Eye (tissue), 1 donor: Measurements from ENCODE around the gene LGI1.
"Not testable (repeated sequence)": the region's sequence is repeated elsewhere in the genome, so short reads cannot be mapped to it uniquely, and the experiment has no call there.

Source experiments
- DNase-seq: peaks from one replicate; pipeline ENCODE4 v3.0.0-alpha.2; 2015

LGI1 gene

DNA sequence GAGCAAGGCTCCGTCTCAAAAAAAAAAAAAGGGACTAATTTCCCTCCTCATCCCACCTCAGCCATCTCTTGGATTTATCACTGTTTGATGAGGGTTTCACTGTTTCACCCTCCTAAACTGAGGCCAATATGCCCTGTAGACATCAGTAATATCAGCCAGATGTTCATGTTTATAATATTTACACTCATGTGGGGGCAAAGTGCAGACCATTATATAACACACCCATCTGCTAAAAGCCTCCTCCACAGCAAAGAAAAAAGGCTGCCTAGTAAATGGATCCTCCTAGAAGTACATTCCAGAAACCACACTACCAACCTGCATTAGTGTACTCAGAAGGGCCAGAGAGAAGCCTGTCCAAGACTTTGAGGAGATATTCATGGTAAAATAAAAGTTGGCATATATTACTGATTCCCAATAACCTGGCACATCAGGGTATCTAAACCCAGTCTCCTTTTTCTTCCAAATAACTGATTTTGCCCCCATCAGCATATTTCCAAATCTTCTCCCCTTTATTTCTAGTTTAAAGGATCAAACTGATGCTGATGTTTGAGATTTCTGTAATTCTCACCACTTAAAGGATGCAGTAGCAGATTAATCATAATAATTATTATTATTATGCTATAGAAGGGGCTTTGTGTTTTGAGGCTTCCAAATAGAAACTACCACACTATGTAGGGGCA is 55.1 kb downstream of the LGI1 start:
- DNase-seq: no peak

DNA sequence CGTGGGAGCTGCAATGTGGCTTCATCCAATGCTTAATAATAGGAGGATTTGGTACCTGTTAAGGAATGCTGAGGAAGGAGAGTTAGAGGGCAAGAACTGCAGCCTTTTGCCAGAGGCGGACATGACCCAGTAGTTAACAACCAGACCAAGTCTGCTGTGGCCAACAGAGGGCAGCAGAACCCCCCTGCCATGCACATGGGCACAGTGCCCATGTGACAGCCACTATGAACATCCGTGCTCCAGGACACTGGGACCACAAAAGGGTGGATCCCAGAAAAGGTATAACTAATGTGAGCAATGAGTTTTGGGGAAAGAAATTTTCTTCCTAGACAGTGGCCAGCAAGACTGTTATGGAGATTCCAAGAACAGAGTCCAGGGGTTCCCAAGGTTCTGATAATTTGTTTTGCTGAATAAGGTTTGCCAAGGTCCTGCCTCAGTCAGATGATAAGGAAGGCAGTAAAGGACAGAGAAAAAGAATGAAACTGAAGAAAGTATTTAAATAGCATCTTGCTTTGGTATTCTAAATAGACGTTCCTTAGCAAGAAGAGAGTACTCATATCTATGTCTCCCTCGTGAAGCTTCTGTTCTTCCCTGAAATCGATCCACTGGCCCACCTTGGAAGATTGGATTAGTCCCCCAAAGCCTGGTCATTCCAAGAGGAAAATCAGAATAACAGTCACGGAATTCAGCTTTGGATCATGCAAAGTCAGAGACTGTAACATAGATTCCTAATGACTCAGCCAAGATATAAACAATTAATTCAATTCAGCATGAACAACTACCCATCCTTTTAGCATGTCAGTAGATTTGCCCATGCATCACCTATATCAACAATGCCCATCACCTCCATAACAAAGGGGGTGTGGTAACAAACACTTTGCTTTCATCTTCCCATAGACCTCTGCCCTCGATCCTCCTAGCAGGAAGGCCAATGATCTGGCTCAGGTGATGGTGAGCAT is 56.0 kb downstream of the LGI1 start:
- peak; percentile 56 for DNase-seq

DNA sequence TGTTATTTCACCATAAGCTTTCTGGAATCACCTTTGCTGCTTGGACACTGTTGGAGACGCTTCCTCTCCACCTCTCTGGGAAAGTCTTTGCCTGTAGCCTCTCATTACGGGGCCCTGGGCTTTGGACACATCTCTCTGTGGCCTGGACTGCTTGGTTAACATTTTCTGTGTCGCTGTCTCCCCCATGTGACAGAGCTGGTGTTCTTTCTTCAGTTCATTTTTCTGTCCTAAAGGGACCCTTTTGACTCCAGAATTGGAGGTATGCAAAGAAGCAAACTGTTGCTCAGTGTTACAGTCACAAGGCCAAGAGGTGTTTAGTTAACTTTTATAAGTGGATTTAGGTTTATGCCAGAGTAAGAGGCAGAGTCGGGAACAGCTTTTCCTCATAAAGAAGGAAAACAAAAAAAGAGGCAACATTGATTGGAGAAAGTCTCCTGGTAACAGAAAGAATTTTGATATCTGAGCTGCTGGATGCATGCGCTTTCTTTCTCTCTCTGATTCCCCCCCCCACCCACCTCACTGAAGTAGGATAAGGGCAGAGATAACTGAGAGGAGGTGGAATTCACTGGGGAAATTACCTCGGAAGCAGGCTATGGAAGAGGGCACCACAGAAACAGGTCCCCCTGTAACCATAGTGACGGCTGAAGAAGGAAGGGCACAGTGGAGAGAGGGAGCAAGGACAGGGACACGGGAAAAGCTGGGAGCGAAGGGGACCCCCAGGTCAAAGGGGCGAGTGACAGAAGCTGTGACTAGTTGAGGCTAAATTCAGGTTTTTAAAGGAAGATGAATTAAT is 57.8 kb downstream of the LGI1 start:
- peak; percentile 69 for DNase-seq

DNA sequence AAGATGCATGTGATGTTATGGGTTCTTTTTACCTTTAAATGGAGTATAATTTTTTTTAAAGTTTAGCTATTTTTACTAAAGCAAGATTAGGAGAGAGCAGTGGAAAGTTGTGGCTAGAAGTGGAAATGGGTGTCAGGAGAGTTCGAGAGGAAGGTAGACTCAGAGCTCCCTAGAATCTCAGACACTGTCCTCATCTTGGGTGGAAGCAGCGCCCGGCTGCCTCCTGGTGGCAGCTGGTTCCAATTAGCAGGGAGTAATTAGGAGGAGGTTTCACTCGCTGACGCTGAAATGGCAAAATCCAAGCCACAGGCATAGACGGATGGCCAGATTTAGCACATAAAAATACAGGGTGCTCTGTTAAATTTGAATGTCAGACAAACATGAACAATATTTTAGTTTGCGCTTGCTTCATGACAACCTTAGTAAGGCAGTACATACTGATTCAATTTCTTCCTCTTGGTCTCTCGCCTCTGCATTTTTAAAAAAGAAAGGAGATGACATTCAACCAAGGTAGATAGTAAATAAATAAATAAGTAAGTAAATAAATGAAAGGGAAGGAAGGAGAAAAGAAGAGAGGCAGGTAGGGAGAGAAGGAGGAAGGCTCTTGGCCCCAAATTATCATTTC is 58.5 kb downstream of the LGI1 start:
- DNase-seq: peak; percentile 87

DNA sequence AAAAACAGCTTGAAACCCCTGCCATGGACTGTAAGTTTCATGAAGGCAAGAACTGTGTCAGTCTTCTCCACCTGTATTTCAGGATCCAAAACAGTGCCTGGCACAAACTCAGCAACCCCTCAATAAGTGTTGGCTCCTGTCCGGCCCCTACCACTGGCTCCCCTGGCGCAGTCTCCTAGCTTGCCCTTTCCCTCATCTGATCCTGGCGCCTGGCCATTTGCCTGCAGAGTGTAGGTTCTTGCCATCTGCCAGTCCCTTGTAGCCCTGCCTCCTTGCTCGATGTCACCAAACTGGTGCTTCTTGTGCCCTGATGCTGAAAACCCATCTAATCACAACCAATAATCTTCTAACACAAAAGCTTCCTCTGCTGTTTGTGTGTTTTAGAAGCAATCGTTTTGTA is 60.4 kb downstream of the LGI1 start:
- no peak for DNase-seq

DNA sequence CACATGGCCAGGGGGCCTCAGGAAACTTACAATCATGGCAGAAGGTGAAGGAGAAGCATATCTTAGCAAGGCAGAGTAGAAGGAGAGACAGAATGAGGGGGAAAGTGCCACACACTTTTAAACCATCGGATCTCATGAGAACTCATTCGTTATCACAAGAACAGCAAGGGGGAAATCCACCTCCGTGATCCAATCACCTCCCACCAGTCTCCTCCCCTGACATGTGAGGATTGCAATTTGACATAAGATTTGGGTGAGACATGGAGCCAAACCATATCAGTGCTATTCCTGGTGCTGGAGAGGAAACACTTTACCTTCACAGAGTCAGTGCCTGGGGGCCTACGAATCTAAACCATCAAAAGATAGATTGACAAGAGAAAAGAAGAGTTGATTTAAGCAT is 61.8 kb downstream of the LGI1 start:
- no peak for DNase-seq

DNA sequence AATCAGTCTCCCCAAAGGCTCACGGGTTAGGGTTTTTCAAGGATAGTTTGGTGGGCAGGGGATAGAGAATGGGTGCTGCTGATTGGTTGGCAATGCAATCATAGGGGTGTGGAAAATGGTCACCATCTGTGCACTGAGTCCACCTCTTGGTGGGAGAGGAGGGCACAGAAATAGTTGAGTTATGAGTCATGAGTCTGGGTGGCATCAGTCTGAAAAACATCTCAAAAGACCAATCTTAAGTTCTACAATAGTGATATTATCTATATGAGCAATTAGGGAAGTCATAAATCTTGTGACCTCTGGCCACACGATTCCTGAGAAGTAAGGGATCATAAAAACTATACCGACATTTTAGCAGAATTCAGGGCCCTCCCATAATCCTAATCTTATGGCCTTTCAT is 62.7 kb downstream of the LGI1 start:
- DNase-seq: no peak

DNA sequence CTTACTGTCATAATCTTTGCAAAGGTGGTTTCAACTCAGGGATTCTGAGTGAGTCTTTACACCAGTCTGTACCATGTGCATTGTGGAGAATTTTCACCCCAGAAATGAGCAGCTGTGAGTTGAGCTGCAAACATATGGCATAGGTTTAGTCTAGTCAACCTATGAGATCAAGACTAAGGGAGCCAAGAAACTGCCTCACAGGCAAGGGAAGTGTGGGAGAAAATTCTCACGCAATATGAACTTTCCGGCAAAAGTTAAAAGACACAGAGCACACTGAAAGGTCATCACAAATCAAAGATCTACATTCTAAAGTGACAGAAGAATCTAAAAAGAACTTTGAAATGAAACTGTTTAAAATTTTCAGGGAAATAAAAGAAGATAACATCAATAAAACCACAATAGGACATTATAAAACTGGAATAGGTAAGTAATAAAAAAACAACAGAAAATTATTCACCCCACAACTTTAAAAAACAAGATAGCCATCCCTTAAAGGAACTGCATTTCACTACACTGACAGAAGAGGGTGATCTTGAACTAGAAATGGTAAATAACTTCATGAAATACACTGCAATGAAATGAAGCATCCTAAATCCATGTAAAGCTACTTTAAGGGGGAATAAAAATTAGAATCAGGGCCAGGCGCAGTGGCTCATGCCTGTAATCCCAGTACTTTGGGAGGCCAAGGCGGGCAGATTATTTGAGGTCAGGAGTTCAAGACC is 63.5 kb downstream of the LGI1 start:
- DNase-seq: peak; percentile 26

DNA sequence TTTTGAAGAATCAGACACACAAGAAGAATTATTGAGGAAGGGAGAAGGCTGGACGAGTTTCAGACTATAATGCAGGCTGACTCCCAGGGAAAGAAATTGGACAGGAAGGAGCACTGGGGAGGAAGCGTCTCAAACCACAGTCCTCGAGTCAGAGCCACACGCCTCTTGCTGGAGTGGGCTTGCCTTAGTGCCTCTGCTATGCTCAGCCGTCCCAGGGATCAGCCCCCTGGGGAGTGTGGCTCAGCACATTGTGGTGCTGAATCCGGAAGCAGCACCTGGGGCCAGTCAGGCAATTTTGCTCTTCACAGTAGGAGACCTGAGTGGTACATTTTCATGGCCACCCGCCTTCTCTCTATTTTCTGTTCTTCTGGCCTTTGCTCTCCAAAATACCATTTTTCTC is 68.6 kb downstream of the LGI1 start:
- DNase-seq: peak; percentile 43

DNA sequence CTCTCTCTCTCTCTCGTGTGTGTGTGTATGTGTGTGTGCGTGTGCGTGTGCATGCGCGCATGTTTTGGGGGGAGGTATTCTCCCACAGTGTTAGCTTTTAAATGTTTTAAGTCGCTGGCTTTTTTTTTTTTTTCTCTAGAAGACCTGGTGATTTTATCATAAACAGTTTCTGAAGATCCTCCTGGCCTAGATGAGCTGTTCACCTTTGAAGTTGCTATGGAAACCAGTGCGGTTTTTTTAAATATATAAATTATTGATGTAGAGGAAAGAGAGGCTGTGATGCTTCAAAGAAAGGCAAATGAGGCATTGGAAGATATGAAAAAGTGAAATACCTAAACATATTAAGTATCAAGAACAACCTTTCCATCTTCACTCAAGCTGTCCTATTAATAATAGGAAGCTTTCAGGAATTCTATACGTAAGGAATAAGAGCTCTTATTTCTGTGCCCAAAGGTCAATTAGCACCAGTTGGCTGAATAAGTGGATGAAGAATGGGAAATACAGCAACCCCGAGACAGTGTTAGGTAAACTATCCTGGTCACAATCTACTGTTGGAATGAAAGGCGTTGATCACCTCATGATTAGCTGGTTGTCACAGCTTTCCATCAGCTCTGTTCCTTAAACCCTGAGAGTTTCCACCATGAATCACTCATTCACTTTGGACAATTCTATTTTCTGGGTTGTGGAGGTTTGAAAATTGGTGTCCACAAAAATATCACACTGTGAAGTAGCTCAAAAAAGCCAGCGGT is 69.5 kb downstream of the LGI1 start:
- DNase-seq: peak; percentile 52

DNA sequence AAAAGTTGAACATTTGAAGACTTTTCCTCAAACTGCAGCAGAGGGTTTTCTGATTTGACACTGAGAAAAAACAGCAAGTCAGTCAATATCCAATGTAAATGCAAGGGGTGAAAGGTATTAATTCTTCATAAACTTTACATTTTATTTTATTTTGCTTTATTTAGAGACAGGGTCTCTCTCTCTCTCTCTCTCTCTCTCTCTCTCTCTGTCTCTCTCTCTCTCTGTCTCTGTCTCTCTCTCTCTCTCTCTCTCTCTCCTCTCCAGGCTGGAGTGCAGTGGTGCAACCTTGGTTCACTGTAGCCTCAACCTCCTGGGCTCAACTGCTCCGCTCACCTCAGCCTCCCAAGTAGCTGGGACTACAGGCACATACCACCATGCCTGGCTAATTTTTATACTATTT is 73.3 kb downstream of the LGI1 start:
- not testable (repeated sequence) for DNase-seq

DNA sequence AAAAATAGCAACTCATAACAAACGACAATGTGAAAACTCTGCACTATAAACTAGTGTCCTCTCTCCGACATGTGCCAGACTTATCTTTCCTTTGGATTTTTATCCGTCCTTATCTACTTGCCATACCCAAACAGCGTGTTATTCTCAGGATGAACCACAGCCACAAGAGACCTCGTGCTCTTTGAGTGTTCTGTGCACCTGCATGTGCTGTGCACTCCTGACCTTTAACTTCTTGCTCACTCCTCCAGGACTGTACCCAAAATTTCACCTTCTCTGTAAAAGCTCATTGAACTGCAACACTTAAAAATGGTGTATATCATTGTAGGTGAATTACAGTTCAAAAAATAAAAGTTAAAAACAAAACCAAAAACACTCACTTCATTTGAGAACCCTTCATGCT is 78.0 kb downstream of the LGI1 start:
- no peak for DNase-seq

DNA sequence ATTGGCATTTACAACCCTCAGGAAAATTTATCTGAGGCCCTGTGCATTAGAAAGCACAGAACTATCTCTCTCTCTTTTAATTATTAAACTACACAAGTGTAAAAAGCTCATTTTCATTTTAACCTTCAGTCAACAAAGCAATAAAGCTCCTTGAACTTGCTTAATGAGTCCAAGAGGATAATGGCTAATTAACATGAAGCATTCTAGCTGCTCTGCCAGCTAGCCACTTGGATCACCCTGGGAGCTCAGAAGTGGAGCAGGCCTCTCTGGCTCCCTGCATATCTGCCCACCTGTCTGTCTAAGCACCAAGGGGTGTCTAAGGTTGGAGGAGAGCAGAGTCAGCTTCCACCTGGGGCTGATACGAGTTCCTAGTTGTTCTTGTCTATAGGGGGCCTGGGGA is 80.1 kb downstream of the LGI1 start:
- DNase-seq: no peak

DNA sequence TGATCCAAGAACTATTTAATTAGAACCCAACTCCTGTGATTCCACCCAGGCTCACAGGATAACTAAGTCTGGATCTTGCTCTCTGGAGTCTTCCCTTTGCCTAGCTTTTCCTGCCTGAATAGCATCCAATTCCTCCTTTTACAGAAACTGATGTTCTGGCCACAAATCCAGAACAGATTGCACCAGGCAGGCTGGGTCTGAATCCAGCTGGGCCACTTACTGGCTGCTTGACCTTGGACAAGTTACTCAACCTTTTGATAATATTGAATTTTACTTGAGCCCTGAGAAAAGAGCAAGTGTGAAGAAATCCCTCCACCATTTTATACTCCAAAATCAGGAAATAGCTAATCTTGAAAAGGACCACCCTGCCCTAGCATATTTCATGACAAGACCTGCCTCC is 80.5 kb downstream of the LGI1 start:
- DNase-seq: no peak

DNA sequence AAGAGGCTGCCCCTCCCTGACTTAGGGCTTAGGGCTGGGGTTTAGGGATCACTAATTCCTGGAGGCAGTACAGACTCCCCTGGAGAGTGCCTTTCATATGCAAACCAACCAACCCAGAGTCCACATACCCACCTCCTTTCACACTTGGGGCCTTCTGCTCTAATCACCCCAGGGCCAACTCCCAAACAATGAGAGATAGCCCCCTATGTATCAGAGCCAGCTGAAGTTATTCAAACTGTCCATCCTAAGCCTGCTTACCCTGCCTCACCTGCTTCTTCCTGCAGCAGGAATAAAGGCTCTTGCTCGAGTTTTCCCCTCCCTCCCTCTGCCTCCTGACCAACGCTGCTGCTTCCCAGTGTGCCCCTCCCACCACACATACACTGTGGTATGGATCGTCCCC is 84.2 kb downstream of the LGI1 start:
- DNase-seq: no peak

DNA sequence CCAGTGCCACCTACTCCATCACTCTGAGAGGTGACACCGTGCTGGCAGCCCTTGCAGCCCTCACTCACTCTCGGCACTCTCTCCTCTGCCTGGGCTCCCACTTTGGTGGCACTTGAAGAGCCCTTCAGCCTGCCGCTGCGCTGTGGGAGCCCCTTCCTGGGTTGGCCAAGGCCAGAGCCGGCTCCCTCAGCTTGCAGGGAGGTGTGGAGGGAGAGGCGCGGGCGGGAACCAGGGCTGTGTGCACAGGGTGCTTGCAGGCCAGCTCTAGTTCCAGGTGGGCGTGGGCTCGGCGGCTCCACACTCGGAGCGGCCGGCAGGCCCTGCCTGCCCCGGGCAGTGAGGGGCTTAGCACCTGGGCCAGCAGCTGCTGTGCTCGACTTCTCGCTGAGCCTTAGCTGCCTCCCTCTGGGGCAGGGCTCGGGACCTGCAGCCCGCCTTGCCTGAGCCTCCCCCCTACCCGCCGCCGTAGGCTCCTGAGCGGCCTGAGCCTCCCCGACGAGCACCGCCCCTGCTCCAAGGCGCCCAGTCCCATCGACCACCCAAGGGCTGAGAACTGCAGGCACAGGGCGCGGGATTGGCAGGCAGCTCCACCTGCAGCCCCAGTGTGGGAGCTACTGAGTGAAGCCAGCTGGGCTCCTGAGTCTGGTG is 87.4 kb downstream of the LGI1 start:
- no peak for DNase-seq
